ENCODE measurements around the gene NKTR. TPM values are rescaled to one million over a fixed set of nuclear protein-coding genes. Genes with fewer than 3 reads are reported as not detected.

Gene NKTR
- total and polyA plus RNA-seq, 2 of the 13 experiments (the other 11 are each of a cell fraction or from before 2014, with no cell fraction given): 41.3 to 59.6 TPM

GRCh38 chr3:42612217-42612616 is 11.7 kb downstream of the NKTR start:
- DNase-seq (ENCODE audit: low spot score): no peak
- Histone ChIP-seq H3K4me1 (ENCODE audit: insufficient read depth, low read length) (peaks cover 17% of the 10 kb centered on the region), H2AFZ (ENCODE audit: low read length) (no peak overlapping the region), H3K79me2 (ENCODE audit: insufficient read depth, low read length) (peaks cover 93% of the 10 kb centered on the region), H3K27me3 (ENCODE audit: control insufficient read depth in 1 of 2, insufficient read depth in 2 of 2, low read length in 2 of 2) (no peaks in the 10 kb centered on the region), H3K4me3 (replicated peaks in 1 of 3; ENCODE audit: insufficient read depth in 1 of 3, low read depth in 2 of 3, low read length in 3 of 3) (no peak overlapping the region), H3K27ac (ENCODE audit: extremely low read length, insufficient read depth, low read length) (no peak overlapping the region), H4K20me1 (ENCODE audit: insufficient read depth, low read length) (peaks cover 48% of the 10 kb centered on the region), H3K4me2 (ENCODE audit: low read depth, low read length) (no peak overlapping the region), H3K9ac (ENCODE audit: insufficient read depth, low read depth, low read length) (no peak overlapping the region), H3K9me3 (ENCODE audit: low read length) (no peaks in the 10 kb centered on the region), H3K36me3 (replicated peaks in 1 of 2; ENCODE audit: control insufficient read depth in 1 of 2, insufficient read depth in 2 of 2, low read length in 2 of 2) (peaks cover 3 to 40% of the 10 kb centered on the region in 2 experiments)
- CTCF ChIA-PET (ENCODE audit: low intra/inter-chr PET ratio, low total read pairs): no interaction called here
- POLR2A ChIA-PET: interaction anchor here (2.0 kb wide), 1 partner anchor 12 kb away, joined by 9 read pairs; the partner anchor contains the start of gene NKTR
- FAIRE-seq: no peak
- 98% methylated on average over 1 of the region's 1 CpG for WGBS (ENCODE audit: low lambda C conversion rate)
- ATAC-seq: no peak
- in situ Hi-C loops (cut with HindIII; ENCODE audit: extremely low pct_ligation_motif_present, low pct_unique_long_range_greater_than_20kb) (no loop called here), intact Hi-C loops (cut with micrococcal nuclease; ENCODE audit: unreplicated experiment) (no loop called here)
- no TSS peak for BruUV-seq (replicated peaks)
- TF ChIP-seq ZNF142 (CRISPR knock-in tag; IDR thresholded peaks at IDR 0.05) (no peak), ZNF354B (CRISPR knock-in tag; IDR thresholded peaks at IDR 0.05) (no peak), SNAI1 (CRISPR knock-in tag; IDR thresholded peaks at IDR 0.05; ENCODE audit: borderline replicate concordance) (no peak), HES4 (CRISPR knock-in tag; IDR thresholded peaks at IDR 0.05; ENCODE audit: borderline replicate concordance) (no peak), TRAFD1 (CRISPR knock-in tag; IDR thresholded peaks at IDR 0.05; ENCODE audit: borderline replicate concordance) (no peak), RORA (CRISPR knock-in tag; IDR thresholded peaks at IDR 0.05) (no peak), IRF9 (CRISPR knock-in tag; IDR thresholded peaks at IDR 0.05; ENCODE audit: borderline replicate concordance) (no peak), ZNF556 (CRISPR knock-in tag; IDR thresholded peaks at IDR 0.05; ENCODE audit: borderline replicate concordance) (no peak), CBFB (CRISPR knock-in tag; IDR thresholded peaks at IDR 0.05) (no peak), FOSL1 (CRISPR knock-in tag; IDR thresholded peaks at IDR 0.05; ENCODE audit: borderline replicate concordance) (no peak), ZHX1 (CRISPR knock-in tag; IDR thresholded peaks at IDR 0.05; ENCODE audit: low read depth) (no peak), NBN (conservative IDR thresholded peaks at IDR 0.05) (no peak)
